A549 treated with ZK216348 at 1 μM for 4 hours (cell line): Measurements from ENCODE around the gene SLC38A5. TPM values are rescaled to one million over a fixed set of nuclear protein-coding genes. Genes with fewer than 3 reads are reported as not detected.

Source experiments
- total RNA-seq: library from RNA; stranded (reverse); fragments of 200-300 nt; extraction: Qiagen RNA extraction; gene quantifications from 5 replicates; pipeline ENCODE4 v1.2.3, GENCODE V29; 2022; ENCODE audit warnings: low read depth

Gene SLC38A5
- 0.32 to 0.38 TPM (median 0.35 TPM) in 3 of 5 replicates, not detected in the others for total RNA-seq

GRCh38 chrX:48470110-48470832 is at the start of gene SLC38A5:
SLC38A5 (minus strand) TSS chrX:48470260; CDS start chrX:48467924, 2,336 bp downstream.

GRCh38 chrX:48508400-48509244 is 38.6 kb upstream of the SLC38A5 start, which contains the start of gene PORCN:
PORCN (plus strand) TSS chrX:48508992; CDS start chrX:48509821, 829 bp downstream.

GRCh38 chrX:48475774-48476577 is 5.9 kb upstream of the SLC38A5 start, which contains the start of gene FTSJ1:
FTSJ1 (plus strand) TSS chrX:48476199; CDS start chrX:48478048, 1,849 bp downstream.

GRCh38 chrX:48411860-48412259 is 58.2 kb downstream of the SLC38A5 start, which contains the start of gene SSX4B:
SSX4B (minus strand) TSS chrX:48411960; CDS start chrX:48411372, 588 bp downstream.

Other genes with a start within 250 kb of the SLC38A5 start
- gene SSX1, start 214.9 kb downstream of the SLC38A5 start, total RNA-seq = not detected in 5 replicates
- gene SSX3, start 113.6 kb downstream of the SLC38A5 start, total RNA-seq = not detected in 5 replicates
- gene SSX4, start 86.7 kb downstream of the SLC38A5 start, total RNA-seq = not detected in 5 replicates
- gene SSX4B, start 58.3 kb downstream of the SLC38A5 start, total RNA-seq = not detected in 5 replicates
- gene FTSJ1, start 5.9 kb upstream of the SLC38A5 start, total RNA-seq = 64.7 to 76.3 TPM (median 69.2 TPM) in 5 replicates
- 12.4 to 19.4 TPM (median 18.0 TPM) in 5 replicates for gene PORCN, start 38.7 kb upstream of the SLC38A5 start, total RNA-seq
- 111 to 149 TPM (median 144 TPM) in 5 replicates for gene EBP, start 51.5 kb upstream of the SLC38A5 start, total RNA-seq
- 9.4 to 13.6 TPM (median 12.3 TPM) in 5 replicates for gene TBC1D25, start 69.5 kb upstream of the SLC38A5 start, total RNA-seq
- 327 to 627 TPM (median 354 TPM) in 5 replicates for gene RBM3, start 104.2 kb upstream of the SLC38A5 start, total RNA-seq
- gene WDR13, start 127.2 kb upstream of the SLC38A5 start, total RNA-seq = 56.8 to 92.4 TPM (median 73.5 TPM) in 5 replicates
- gene WAS, start 213.5 kb upstream of the SLC38A5 start, total RNA-seq = 0.13 to 0.52 TPM (median 0.19 TPM) in 4 of 5 replicates, not detected in the other
- 17.4 to 24.2 TPM (median 23.1 TPM) in 5 replicates for gene SUV39H1, start 226.5 kb upstream of the SLC38A5 start, total RNA-seq